Measurements from ENCODE around the gene STARD3. TPM values are rescaled to one million over a fixed set of nuclear protein-coding genes. Genes with fewer than 3 reads are reported as not detected.

STARD3 gene
- total and polyA plus RNA-seq, 2 experiments from 2014 or later: 61.6 to 90.3 TPM

- Histone ChIP-seq H3K4me1 (ENCODE audit: insufficient read depth) (peaks cover 4% of the 10 kb centered on the region), H3K9me3 (ENCODE audit: low read depth) (no peaks in the 10 kb centered on the region), H3K27ac (no peak overlapping the region), H3K36me3 (replicated peaks; ENCODE audit: insufficient read depth, low read depth) (no peaks in the 10 kb centered on the region), H3K4me2 (no peak overlapping the region), H3K4me3 (no peak overlapping the region), H3K27me3 (peaks cover 100% of the 10 kb centered on the region), H3K79me2 (no peaks in the 10 kb centered on the region), H4K20me1 (ENCODE audit: insufficient read depth, poor library complexity, severe bottlenecking) (no peaks in the 10 kb centered on the region), H3K9me2 (replicated peaks; ENCODE audit: insufficient read depth) (no peaks in the 10 kb centered on the region), H2AFZ (no peak overlapping the region)
- WGBS (ENCODE audit: low lambda C conversion rate, missing lambda C conversion rate): 4% methylated on average over 21 of the region's 21 CpGs
- TF ChIP-seq EZH2 (IDR thresholded peaks at IDR 0.05; ENCODE audit: borderline replicate concordance): peak; percentile 46
- TF ChIP-seq EZH2phosphoT487 (IDR thresholded peaks at IDR 0.05; ENCODE audit: low read depth, severe bottlenecking, unreplicated experiment): peak; percentile 44
- TF ChIP-seq, protein P1, sequence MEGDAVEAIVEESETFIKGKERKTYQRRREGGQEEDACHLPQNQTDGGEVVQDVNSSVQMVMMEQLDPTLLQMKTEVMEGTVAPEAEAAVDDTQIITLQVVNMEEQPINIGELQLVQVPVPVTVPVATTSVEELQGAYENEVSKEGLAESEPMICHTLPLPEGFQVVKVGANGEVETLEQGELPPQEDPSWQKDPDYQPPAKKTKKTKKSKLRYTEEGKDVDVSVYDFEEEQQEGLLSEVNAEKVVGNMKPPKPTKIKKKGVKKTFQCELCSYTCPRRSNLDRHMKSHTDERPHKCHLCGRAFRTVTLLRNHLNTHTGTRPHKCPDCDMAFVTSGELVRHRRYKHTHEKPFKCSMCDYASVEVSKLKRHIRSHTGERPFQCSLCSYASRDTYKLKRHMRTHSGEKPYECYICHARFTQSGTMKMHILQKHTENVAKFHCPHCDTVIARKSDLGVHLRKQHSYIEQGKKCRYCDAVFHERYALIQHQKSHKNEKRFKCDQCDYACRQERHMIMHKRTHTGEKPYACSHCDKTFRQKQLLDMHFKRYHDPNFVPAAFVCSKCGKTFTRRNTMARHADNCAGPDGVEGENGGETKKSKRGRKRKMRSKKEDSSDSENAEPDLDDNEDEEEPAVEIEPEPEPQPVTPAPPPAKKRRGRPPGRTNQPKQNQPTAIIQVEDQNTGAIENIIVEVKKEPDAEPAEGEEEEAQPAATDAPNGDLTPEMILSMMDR (IDR thresholded peaks at IDR 0.05; ENCODE audit: poor library complexity): no peak
- no peak for DNase-seq (ENCODE audit: low spot score)
Observed at GRCh38 chr17:39600997-39601597, 35.8 kb upstream of the STARD3 start.

GRCh38 chr17:39601758-39602532 lies 35.0 kb upstream of the STARD3 start:
- Histone ChIP-seq H3K27ac (no peak overlapping the region), H3K79me2 (no peaks in the 10 kb centered on the region), H3K27me3 (peaks cover 100% of the 10 kb centered on the region), H2AFZ (no peak overlapping the region), H3K9me2 (replicated peaks; ENCODE audit: insufficient read depth) (no peaks in the 10 kb centered on the region), H3K4me1 (ENCODE audit: insufficient read depth) (peaks cover 11% of the 10 kb centered on the region), H3K36me3 (replicated peaks; ENCODE audit: insufficient read depth, low read depth) (no peaks in the 10 kb centered on the region), H3K4me3 (no peak overlapping the region), H4K20me1 (ENCODE audit: insufficient read depth, poor library complexity, severe bottlenecking) (no peaks in the 10 kb centered on the region), H3K4me2 (no peak overlapping the region), H3K9me3 (ENCODE audit: low read depth) (no peaks in the 10 kb centered on the region)
- DNase-seq (ENCODE audit: low spot score): no peak
- TF ChIP-seq EZH2 (IDR thresholded peaks at IDR 0.05; ENCODE audit: borderline replicate concordance) (peak; percentile 19), EZH2phosphoT487 (IDR thresholded peaks at IDR 0.05; ENCODE audit: low read depth, severe bottlenecking, unreplicated experiment) (no peak)
- WGBS (ENCODE audit: low lambda C conversion rate, missing lambda C conversion rate): 13% methylated on average over 12 of the region's 12 CpGs

DNA sequence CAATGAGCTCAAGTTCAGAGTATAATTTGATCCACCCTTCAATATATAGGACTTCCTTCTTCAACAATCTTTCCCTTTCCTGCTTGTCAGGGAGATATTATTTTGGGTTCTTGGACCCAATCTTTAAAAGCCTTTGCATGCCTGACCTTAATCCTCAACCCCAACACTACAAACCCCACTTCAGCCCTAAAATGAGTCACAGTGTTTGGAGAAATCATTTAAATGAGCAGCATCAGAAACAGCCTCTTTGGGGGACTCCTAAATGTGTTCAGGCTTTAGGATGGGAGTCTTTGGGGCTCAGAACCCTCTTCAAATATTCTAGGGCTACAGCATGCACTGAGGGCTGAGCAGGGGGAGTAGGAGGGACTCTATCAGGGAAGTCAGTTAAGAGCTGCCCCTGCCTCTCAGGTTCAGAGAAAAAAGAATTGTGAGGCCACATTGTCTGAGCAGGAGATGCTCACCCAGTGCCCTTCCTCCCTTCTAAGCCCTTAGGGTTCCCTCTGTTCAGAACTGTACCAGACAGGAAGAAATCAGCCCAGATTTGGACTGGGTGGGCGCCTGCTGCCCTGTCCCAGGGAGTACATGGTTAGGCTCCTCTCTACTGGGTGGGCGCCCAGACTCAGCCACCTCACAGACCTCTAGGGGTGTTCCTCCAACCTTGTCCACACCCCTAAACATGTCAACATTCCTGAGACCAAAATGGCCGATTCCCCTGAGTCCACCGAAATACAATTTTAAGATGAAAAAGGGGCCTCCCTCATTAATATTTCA lies 34.2 kb upstream of the STARD3 start:
- DNase-seq (ENCODE audit: low spot score): no peak
- 26% methylated on average over 4 of the region's 4 CpGs for WGBS (ENCODE audit: low lambda C conversion rate, missing lambda C conversion rate)
- no peak overlapping the region for H2AFZ ChIP-seq
- H3K9me2 ChIP-seq (replicated peaks; ENCODE audit: insufficient read depth): no peaks in the 10 kb centered on the region
- H3K4me3 ChIP-seq: no peak overlapping the region
- peaks cover 12% of the 10 kb centered on the region for H3K4me1 ChIP-seq (ENCODE audit: insufficient read depth)
- no peak overlapping the region for H3K4me2 ChIP-seq
- TF ChIP-seq EZH2 (IDR thresholded peaks at IDR 0.05; ENCODE audit: borderline replicate concordance): no peak
- no peak for TF ChIP-seq EZH2phosphoT487 (IDR thresholded peaks at IDR 0.05; ENCODE audit: low read depth, severe bottlenecking, unreplicated experiment)
- TF ChIP-seq, protein P1 (IDR thresholded peaks at IDR 0.05; ENCODE audit: poor library complexity): no peak
- no peaks in the 10 kb centered on the region for H3K36me3 ChIP-seq (replicated peaks; ENCODE audit: insufficient read depth, low read depth)
- H3K27me3 ChIP-seq: peaks cover 100% of the 10 kb centered on the region
- no peaks in the 10 kb centered on the region for H4K20me1 ChIP-seq (ENCODE audit: insufficient read depth, poor library complexity, severe bottlenecking)
- H3K79me2 ChIP-seq: no peaks in the 10 kb centered on the region
- no peak overlapping the region for H3K27ac ChIP-seq
- H3K9me3 ChIP-seq (ENCODE audit: low read depth): no peaks in the 10 kb centered on the region

All from hepatocyte (in vitro differentiated cells).